ENCODE data around the gene MGRN1.

DNA sequence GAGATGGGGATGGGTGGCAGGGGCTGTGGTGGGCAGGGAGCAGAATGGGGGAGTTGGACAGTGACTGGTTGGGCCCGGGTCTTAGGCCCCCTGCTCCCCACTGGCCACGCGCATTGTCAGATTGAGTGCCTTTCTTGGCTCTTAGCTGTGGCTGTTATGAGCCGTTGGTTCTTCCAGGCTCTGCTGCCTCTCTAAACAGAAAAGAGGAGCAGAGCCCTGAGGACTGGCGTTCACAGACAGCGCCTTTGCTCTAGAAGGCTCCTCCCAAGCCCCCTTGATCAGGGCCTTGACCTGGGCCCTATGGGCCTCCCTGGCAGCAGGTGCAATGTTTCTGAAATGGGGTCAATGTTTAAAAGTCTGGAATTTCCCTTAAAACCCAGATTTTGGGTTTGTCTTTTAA is 54.0 kb downstream of the MGRN1 start:
- TF ChIP-seq, protein P1, sequence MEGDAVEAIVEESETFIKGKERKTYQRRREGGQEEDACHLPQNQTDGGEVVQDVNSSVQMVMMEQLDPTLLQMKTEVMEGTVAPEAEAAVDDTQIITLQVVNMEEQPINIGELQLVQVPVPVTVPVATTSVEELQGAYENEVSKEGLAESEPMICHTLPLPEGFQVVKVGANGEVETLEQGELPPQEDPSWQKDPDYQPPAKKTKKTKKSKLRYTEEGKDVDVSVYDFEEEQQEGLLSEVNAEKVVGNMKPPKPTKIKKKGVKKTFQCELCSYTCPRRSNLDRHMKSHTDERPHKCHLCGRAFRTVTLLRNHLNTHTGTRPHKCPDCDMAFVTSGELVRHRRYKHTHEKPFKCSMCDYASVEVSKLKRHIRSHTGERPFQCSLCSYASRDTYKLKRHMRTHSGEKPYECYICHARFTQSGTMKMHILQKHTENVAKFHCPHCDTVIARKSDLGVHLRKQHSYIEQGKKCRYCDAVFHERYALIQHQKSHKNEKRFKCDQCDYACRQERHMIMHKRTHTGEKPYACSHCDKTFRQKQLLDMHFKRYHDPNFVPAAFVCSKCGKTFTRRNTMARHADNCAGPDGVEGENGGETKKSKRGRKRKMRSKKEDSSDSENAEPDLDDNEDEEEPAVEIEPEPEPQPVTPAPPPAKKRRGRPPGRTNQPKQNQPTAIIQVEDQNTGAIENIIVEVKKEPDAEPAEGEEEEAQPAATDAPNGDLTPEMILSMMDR (conservative IDR thresholded peaks at IDR 0.05 in 1 of 2, IDR thresholded peaks at IDR 0.05 in 1 of 2; ENCODE audit: extremely low read depth in 1 of 2, insufficient read depth in 1 of 2, low read depth in 1 of 2, low read length in 2 of 2), result no peak
- TF ChIP-seq EZH2 (IDR thresholded peaks at IDR 0.05; ENCODE audit: borderline replicate concordance, low read length), result no peak

Data from mammary epithelial cell (primary cell).